Nephron (organoid): Measurements from ENCODE around the gene TUSC2.

Experiments used
- H3K27ac Mint-ChIP-seq, 3 experiments: 2 replicates each; pipeline ENCODE4 v1.8.0; 2020; ENCODE audit warnings: mixed read lengths in 3 of 3, mild to moderate bottlenecking in 2 of 3, moderate library complexity in 1 of 3
- H3K27me3 Mint-ChIP-seq: 2 replicates; pipeline ENCODE4 v1.8.0; 2021; ENCODE audit warnings: low read depth, mild to moderate bottlenecking, moderate library complexity, mixed read lengths
- H3K36me3 Mint-ChIP-seq: 2 replicates; pipeline ENCODE4 v1.8.0; 2020; ENCODE audit warnings: low read depth, mixed read lengths
- H3K4me1 Mint-ChIP-seq: 2 replicates; pipeline ENCODE4 v1.8.0; 2020; ENCODE audit warnings: mixed read lengths
- H3K4me3 Mint-ChIP-seq, 3 experiments: 2 replicates each; pipeline ENCODE4 v1.8.0; 2020; ENCODE audit warnings: mild to moderate bottlenecking in 3 of 3, mixed read lengths in 3 of 3, moderate library complexity in 2 of 3
- H3K9me3 Mint-ChIP-seq: 2 replicates; pipeline ENCODE4 v1.8.0; 2020; ENCODE audit warnings: mixed read lengths
- TF ChIP-seq, protein P1 (sequence below), 3 experiments: fragments of 200-600 bp; sonication (generic); IDR thresholded peaks; one replicate each; pipeline ENCODE4 v1.5.0; 2021; ENCODE audit warnings: antibody characterized with exemption in 3 of 3; ENCODE audit not compliant: unreplicated experiment in 3 of 3

The TUSC2 gene

DNA sequence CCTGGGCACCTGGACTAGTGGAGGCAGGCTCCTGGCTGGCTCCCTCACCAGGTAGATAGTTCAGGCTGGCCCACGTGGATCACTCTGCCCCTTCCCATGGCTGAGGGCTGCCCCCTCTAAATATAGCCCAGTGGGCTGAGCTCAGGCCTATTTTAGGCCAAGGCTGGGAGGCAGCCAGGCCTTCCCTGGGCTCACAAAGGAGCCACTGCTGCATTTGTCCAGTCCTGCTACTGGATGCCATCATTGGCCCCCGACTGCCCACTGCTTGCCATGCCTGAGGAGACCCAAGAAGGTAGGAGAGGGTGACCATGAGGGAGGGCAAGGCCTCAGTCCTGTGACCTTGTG is 49.2 kb downstream of the TUSC2 start, which contains the start of gene LSMEM2:
Gene LSMEM2, plus strand, starts transcription at position 208 of the 345 bp plus-strand sequence. Its CDS starts 27 bp downstream, at position 235.
- H3K9me3 Mint-ChIP-seq: no peaks in the 10 kb centered on the region
- peaks cover 18% of the 10 kb centered on the region for H3K27me3 Mint-ChIP-seq
- TF ChIP-seq, protein P1, sequence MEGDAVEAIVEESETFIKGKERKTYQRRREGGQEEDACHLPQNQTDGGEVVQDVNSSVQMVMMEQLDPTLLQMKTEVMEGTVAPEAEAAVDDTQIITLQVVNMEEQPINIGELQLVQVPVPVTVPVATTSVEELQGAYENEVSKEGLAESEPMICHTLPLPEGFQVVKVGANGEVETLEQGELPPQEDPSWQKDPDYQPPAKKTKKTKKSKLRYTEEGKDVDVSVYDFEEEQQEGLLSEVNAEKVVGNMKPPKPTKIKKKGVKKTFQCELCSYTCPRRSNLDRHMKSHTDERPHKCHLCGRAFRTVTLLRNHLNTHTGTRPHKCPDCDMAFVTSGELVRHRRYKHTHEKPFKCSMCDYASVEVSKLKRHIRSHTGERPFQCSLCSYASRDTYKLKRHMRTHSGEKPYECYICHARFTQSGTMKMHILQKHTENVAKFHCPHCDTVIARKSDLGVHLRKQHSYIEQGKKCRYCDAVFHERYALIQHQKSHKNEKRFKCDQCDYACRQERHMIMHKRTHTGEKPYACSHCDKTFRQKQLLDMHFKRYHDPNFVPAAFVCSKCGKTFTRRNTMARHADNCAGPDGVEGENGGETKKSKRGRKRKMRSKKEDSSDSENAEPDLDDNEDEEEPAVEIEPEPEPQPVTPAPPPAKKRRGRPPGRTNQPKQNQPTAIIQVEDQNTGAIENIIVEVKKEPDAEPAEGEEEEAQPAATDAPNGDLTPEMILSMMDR (IDR thresholded peaks at IDR 0.05; ENCODE audit: unreplicated experiment in 3 of 3): no peak
- peak within 1 kb of the TSS in 2 of 3 experiments; percentile 13 to 30 for H3K27ac Mint-ChIP-seq
- H3K36me3 Mint-ChIP-seq: peaks cover 3% of the 10 kb centered on the region
- no peak within 1 kb of the TSS for H3K4me3 Mint-ChIP-seq
- peaks cover 16% of the 10 kb centered on the region for H3K4me1 Mint-ChIP-seq

DNA sequence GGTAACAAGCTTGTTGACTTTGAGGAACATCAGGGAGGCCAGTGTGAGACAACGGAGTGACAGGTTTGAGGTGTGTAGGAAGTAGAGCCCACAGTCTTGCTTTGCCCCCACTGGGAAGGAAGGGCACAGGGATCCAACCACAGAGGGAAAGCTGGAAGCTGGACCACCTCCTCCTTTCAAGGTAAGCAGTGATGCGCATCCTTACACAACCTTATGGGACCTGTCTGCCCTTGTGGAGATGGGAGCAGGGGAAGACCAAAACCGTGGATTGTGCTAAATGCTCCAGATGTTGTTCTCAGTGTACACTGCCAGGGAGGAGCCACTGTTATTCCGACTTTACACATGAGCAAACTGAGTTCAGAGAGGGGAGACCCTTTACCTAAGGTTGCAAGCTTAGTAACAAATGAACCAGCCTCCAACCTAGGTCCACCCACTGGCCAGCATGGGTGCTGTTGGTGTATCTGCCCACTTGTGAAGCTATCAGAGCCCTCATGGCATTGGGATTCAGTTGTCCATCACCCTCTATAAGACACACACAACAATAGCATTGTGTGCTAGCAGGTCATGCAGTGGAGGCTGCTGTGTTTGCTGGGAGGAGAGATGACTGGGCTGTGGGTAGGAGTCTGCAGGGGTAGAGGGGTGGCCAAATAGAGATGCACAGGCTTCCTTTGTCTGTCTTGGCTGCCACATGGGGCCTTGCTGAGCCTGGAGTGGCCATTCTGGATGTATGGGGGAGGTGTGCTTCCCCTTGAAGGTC is 49.7 kb downstream of the TUSC2 start:
- peaks cover 16% of the 10 kb centered on the region for H3K4me1 Mint-ChIP-seq
- peaks cover 3% of the 10 kb centered on the region for H3K36me3 Mint-ChIP-seq
- no peaks in the 10 kb centered on the region for H3K9me3 Mint-ChIP-seq
- peaks cover 19% of the 10 kb centered on the region for H3K27me3 Mint-ChIP-seq
- TF ChIP-seq, protein P1 (IDR thresholded peaks at IDR 0.05; ENCODE audit: unreplicated experiment in 3 of 3): no peak
- H3K27ac Mint-ChIP-seq: peak overlapping the region in 2 of 3 experiments; percentile 13 to 30
- H3K4me3 Mint-ChIP-seq: no peak overlapping the region

DNA sequence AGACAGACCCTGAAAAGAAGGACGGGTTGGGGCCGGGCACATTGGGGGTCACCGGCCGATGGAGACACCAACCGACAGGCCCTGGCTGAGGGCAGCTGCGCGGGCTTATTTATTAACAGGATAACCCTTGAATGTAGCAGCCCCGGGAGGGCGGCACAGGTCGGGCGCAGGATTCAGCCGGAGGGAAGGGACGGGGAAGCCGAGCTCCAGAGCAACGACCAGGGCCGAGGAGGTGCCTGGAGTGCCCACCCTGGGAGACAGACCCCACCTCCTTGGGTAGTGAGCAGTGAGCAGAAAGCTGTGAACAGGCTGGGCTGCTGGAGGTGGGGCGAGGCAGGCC is 51.3 kb downstream of the TUSC2 start:
- Mint-ChIP-seq H3K27me3 (peaks cover 25% of the 10 kb centered on the region), H3K9me3 (no peaks in the 10 kb centered on the region), H3K36me3 (peaks cover 7% of the 10 kb centered on the region)

DNA sequence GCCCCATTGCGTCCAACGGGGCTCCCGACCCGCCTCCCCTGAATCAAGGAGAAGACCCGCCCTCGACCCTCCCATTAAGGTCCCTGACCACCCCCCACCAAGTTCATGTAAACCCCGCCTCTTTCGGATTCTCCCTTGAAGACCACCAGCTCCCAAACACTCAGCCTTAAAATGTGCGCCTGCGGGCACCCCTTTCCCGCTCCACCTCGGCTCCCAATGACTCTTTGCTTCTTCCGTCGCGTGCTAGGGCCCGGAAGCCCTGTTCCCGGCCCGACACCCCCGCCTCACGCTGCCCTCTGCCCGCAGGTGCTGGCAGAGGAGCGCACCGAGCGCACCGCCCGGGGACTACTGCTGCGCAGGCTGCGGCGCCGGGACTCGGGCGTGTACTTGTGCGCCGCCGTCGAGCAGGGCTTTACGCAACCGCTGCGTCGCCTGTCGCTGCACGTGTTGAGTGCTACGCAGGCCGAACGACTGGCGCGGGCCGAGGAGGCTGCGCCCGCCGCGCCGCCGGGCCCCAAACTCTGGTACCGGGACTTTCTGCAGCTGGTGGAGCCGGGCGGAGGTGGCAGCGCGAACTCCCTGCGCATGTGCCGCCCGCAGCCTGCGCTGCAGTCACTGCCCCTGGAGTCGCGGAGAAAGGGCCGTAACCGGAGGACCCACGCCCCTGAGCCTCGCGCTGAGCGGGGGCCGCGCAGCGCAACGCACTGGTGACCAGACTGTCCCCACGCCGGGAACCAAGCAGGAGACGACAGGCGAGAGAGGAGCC is 51.8 kb downstream of the TUSC2 start:
- TF ChIP-seq, protein P1 (IDR thresholded peaks at IDR 0.05; ENCODE audit: unreplicated experiment in 3 of 3): no peak
- Mint-ChIP-seq H3K27me3 (peaks cover 28% of the 10 kb centered on the region), H3K4me1 (peaks cover 29% of the 10 kb centered on the region), H3K4me3 (no peak overlapping the region), H3K27ac (no peak overlapping the region), H3K9me3 (no peaks in the 10 kb centered on the region), H3K36me3 (peaks cover 7% of the 10 kb centered on the region)

More for the DNA sequence above, 51.3 kb downstream of the TUSC2 start:
- TF ChIP-seq, protein P1 (IDR thresholded peaks at IDR 0.05; ENCODE audit: unreplicated experiment in 3 of 3): no peak
- Mint-ChIP-seq H3K4me1 (peaks cover 24% of the 10 kb centered on the region), H3K4me3 (no peak overlapping the region), H3K27ac (no peak overlapping the region)

DNA sequence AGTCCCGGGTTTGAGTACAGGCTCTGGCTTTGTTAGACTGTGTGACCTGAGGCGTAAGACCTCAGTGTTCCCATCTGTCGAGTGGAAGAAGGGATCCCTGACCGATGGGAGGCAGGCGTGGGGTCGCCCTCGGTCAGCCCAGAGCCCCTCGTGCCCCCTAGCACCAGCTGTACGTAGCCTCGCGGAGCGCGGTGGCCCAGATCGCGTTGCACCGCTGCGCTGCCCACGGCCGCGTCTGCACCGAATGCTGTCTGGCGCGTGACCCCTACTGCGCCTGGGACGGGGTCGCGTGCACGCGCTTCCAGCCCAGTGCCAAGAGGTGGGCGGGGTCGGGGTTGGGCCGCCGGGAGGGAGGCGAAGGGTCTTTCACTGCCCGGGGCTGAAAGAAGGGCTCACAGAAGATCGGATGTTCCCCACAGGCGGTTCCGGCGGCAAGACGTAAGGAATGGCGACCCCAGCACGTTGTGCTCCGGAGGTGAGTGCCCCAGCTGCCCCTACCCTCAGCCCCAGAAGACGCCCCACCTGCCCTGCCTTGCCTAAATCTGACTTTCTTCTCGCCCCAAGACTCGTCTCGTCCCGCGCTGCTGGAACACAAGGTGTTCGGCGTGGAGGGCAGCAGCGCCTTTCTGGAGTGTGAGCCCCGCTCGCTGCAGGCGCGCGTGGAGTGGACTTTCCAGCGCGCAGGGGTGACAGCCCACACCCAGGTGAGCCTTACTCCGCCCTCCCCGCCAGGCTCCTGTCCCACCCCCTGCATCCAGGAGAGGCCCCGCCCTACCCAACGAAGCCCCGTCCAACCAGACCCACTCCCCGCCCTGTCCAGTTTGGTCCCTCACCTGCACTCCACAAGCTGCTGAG is 52.7 kb downstream of the TUSC2 start:
- Mint-ChIP-seq H3K9me3 (no peaks in the 10 kb centered on the region), H3K36me3 (peaks cover 7% of the 10 kb centered on the region), H3K27me3 (peaks cover 28% of the 10 kb centered on the region), H3K4me3 (peak overlapping the region in 2 of 3 experiments; percentile 34 to 47), H3K27ac (no peak overlapping the region), H3K4me1 (peaks cover 30% of the 10 kb centered on the region)
- TF ChIP-seq, protein P1 (IDR thresholded peaks at IDR 0.05; ENCODE audit: unreplicated experiment in 3 of 3): no peak
